Cardiac ventricle fibroblast (primary cell): Measurements from ENCODE around the gene RUSF1. TPM values are rescaled to one million over a fixed set of nuclear protein-coding genes. Genes with fewer than 3 reads are reported as not detected.

Experiments
- total RNA-seq: library from RNA; depleted of rRNA; stranded (reverse); fragments of >200 nt; gene quantifications from 2 replicates; pipeline ENCODE4 v1.2.3, GENCODE V29; 2015

The RUSF1 gene
- 51.3 and 63.2 TPM in 2 replicates for total RNA-seq

GRCh38 chr16:31507929-31508705 lies at the start of gene RUSF1:
Gene RUSF1 (minus strand): TSS chr16:31508391. CDS start chr16:31508373, 18 bp downstream.

GRCh38 chr16:31527734-31528274 lies 19.6 kb upstream of the RUSF1 start, which contains the start of gene AHSP:
Gene AHSP (plus strand): TSS chr16:31527900. CDS start chr16:31528140, 240 bp downstream.

GRCh38 chr16:31483081-31483480 lies 25.1 kb downstream of the RUSF1 start, which contains the start of gene SLC5A2:
Gene SLC5A2 (plus strand): TSS chr16:31483123. CDS start chr16:31483137, 14 bp downstream.

GRCh38 chr16:31471875-31472708 lies 36.1 kb downstream of the RUSF1 start, which contains the start of gene TGFB1I1:
Gene TGFB1I1 (plus strand): TSS chr16:31472152. CDS start chr16:31472189, 37 bp downstream.

GRCh38 chr16:31458844-31459686 lies 49.1 kb downstream of the RUSF1 start, which contains the start of gene ARMC5:
Gene ARMC5 (plus strand): TSS chr16:31459501. CDS start chr16:31459525, 24 bp downstream.

Other genes starting within 250 kb of the RUSF1 start
- gene ITGAM, start 248.4 kb downstream of the RUSF1 start, total RNA-seq, result not detected in 2 replicates
- 0.12 TPM in 1 of 2 replicates, not detected in the other for gene ITGAX, start 153.2 kb downstream of the RUSF1 start, total RNA-seq
- gene ITGAD, start 115.1 kb downstream of the RUSF1 start, total RNA-seq, result not detected in 2 replicates
- gene COX6A2, start 80.0 kb downstream of the RUSF1 start, total RNA-seq, result not detected in 2 replicates
- 5.7 and 7.2 TPM in 2 replicates for gene ZNF843, start 65.6 kb downstream of the RUSF1 start, total RNA-seq
- gene ARMC5, start 48.9 kb downstream of the RUSF1 start, total RNA-seq, result 10.3 and 12.0 TPM in 2 replicates
- 37.6 and 44.1 TPM in 2 replicates for gene TGFB1I1, start 36.2 kb downstream of the RUSF1 start, total RNA-seq
- gene SLC5A2, start 25.3 kb downstream of the RUSF1 start, total RNA-seq, result not detected in 2 replicates
- gene AHSP, start 19.5 kb upstream of the RUSF1 start, total RNA-seq, result not detected in 2 replicates